H1 (cell line): ENCODE measurements around the gene AP2B1.

ENCODE experiments used
- ATF3 ChIP-seq: IDR thresholded peaks from 2 replicates; pipeline ENCODE4 v1.6.1; 2011; ENCODE audit warnings: low read depth, mild to moderate bottlenecking, low read length; ENCODE audit not compliant: insufficient read depth
- EZH2 ChIP-seq: fragments of 200-600 bp; sonication (generic); IDR thresholded peaks from 2 replicates; pipeline ENCODE4 v1.7.1; 2012; ENCODE audit warnings: low read depth, mild to moderate bottlenecking, moderate library complexity, low read length, inconsistent platforms; ENCODE audit not compliant: severe bottlenecking
- FOSL1 ChIP-seq: IDR thresholded peaks from 2 replicates; pipeline ENCODE4 v1.6.1; 2011; ENCODE audit warnings: mild to moderate bottlenecking, low read depth, low read length, moderate library complexity; ENCODE audit not compliant: insufficient read depth
- HDAC6 ChIP-seq: IDR thresholded peaks from one replicate; pipeline ENCODE4 v1.7.1; 2012; ENCODE audit warnings: low read depth, mild to moderate bottlenecking, inconsistent platforms, low read length, moderate library complexity
- POLR2A ChIP-seq, 2 experiments: IDR thresholded peaks; 1 replicate in 1 of 2; 2 replicates in 1 of 2; pipeline ENCODE4 v1.6.1; 2011; ENCODE audit warnings: low read depth in 2 of 2, low read length in 2 of 2, mild to moderate bottlenecking in 2 of 2; ENCODE audit errors: control extremely low read depth in 1 of 2
- POLR2AphosphoS5 ChIP-seq: IDR thresholded peaks from 2 replicates; pipeline ENCODE4 v1.6.1; 2011; ENCODE audit warnings: low read depth, low read length
- RAD21 ChIP-seq, 2 experiments: IDR thresholded peaks in 1 of 2; conservative IDR thresholded peaks in 1 of 2; 2 replicates each; pipeline ENCODE4 v1.6.1; 2011; ENCODE audit warnings: low read depth in 2 of 2, low read length in 2 of 2, improper control_type of control experiment in 1 of 2, inconsistent platforms in 1 of 2, mild to moderate bottlenecking in 1 of 2, moderate library complexity in 1 of 2
- RXRA ChIP-seq: IDR thresholded peaks from 2 replicates; pipeline ENCODE4 v1.6.1; 2011; ENCODE audit warnings: low read depth, mild to moderate bottlenecking, low read length, moderate library complexity; ENCODE audit not compliant: insufficient read depth
- TAF1 ChIP-seq: IDR thresholded peaks from 2 replicates; pipeline ENCODE4 v1.6.1; 2011; ENCODE audit warnings: mild to moderate bottlenecking, low read depth, low read length
- YY1 ChIP-seq: IDR thresholded peaks from 2 replicates; pipeline ENCODE4 v1.6.1; 2011; ENCODE audit warnings: low read depth, mild to moderate bottlenecking, low read length
- ZNF274 ChIP-seq: IDR thresholded peaks from 2 replicates; pipeline ENCODE4 v1.7.0; 2012; ENCODE audit warnings: low read length, borderline replicate concordance; ENCODE audit errors: extremely low read depth

- TF ChIP-seq EZH2 (no peak), POLR2A (IDR thresholded peaks at IDR 0.05; ENCODE audit: control extremely low read depth in 1 of 2, low read depth in 2 of 2, low read length in 2 of 2) (no peak), POLR2AphosphoS5 (no peak), HDAC6 (no peak), ATF3 (no peak), YY1 (no peak), ZNF274 (no peak), RXRA (no peak), FOSL1 (no peak), TAF1 (no peak), RAD21 (IDR thresholded peaks at IDR 0.05 in 1 of 2, conservative IDR thresholded peaks at IDR 0.05 in 1 of 2; ENCODE audit: low read depth in 2 of 2, low read length in 2 of 2) (no peak)
Observed at GRCh38 chr17:35740216-35740615, 153.1 kb downstream of the AP2B1 start.
